IPS-15b (cell line): ENCODE results near the gene RGS17.

Source experiments
- H3K27me3 ChIP-seq: one replicate; pipeline ENCODE4 v1.6.1; 2013; ENCODE audit warnings: low read length; ENCODE audit not compliant: control insufficient read depth, insufficient read depth
- H3K36me3 ChIP-seq: one replicate; pipeline ENCODE4 v1.6.1; 2013; ENCODE audit warnings: low read length; ENCODE audit not compliant: control insufficient read depth, insufficient read depth
- H3K4me1 ChIP-seq: one replicate; pipeline ENCODE4 v1.6.1; 2013; ENCODE audit warnings: mild to moderate bottlenecking, low read length; ENCODE audit not compliant: control insufficient read depth, insufficient read depth
- H3K4me3 ChIP-seq: one replicate; pipeline ENCODE4 v1.5.1; 2013; ENCODE audit warnings: low read depth, low read length
- H3K9ac ChIP-seq: one replicate; pipeline ENCODE4 v1.6.1; 2013; ENCODE audit warnings: low read depth, mild to moderate bottlenecking, low read length
- H3K9me3 ChIP-seq: one replicate; pipeline ENCODE4 v1.6.1; 2013; ENCODE audit warnings: mild to moderate bottlenecking, low read length; ENCODE audit not compliant: control insufficient read depth, insufficient read depth

Gene RGS17

GRCh38 chr6:153096031-153096430, 35.1 kb downstream of the RGS17 start:
- H3K9ac ChIP-seq: no peak overlapping the region
- H3K4me1 ChIP-seq: no peaks in the 10 kb centered on the region
- no peak overlapping the region for H3K4me3 ChIP-seq
- no peaks in the 10 kb centered on the region for H3K36me3 ChIP-seq
- no peaks in the 10 kb centered on the region for H3K27me3 ChIP-seq
- H3K9me3 ChIP-seq: no peaks in the 10 kb centered on the region

- Histone ChIP-seq H3K9ac (no peak overlapping the region), H3K36me3 (no peaks in the 10 kb centered on the region), H3K9me3 (no peaks in the 10 kb centered on the region), H3K4me1 (no peaks in the 10 kb centered on the region), H3K4me3 (no peak overlapping the region), H3K27me3 (no peaks in the 10 kb centered on the region)
These were observed 38.7 kb downstream of the RGS17 start for GRCh38 chr6:153092082-153093013.

GRCh38 chr6:153090241-153090930, 40.7 kb downstream of the RGS17 start:
- Histone ChIP-seq H3K9me3 (no peaks in the 10 kb centered on the region), H3K36me3 (no peaks in the 10 kb centered on the region), H3K4me3 (no peak overlapping the region), H3K4me1 (no peaks in the 10 kb centered on the region), H3K27me3 (no peaks in the 10 kb centered on the region), H3K9ac (no peak overlapping the region)

GRCh38 chr6:153088796-153089195, 42.3 kb downstream of the RGS17 start:
- Histone ChIP-seq H3K4me1 (no peaks in the 10 kb centered on the region), H3K36me3 (no peaks in the 10 kb centered on the region), H3K27me3 (no peaks in the 10 kb centered on the region), H3K9me3 (no peaks in the 10 kb centered on the region), H3K4me3 (no peak overlapping the region), H3K9ac (no peak overlapping the region)

- Histone ChIP-seq H3K4me1 (no peaks in the 10 kb centered on the region), H3K36me3 (no peaks in the 10 kb centered on the region), H3K27me3 (no peaks in the 10 kb centered on the region), H3K4me3 (no peak overlapping the region), H3K9me3 (no peaks in the 10 kb centered on the region), H3K9ac (no peak overlapping the region)
These were observed 43.6 kb downstream of the RGS17 start for GRCh38 chr6:153087436-153087835.

- H3K9ac ChIP-seq: no peak overlapping the region
- H3K4me3 ChIP-seq: no peak overlapping the region
- no peaks in the 10 kb centered on the region for H3K36me3 ChIP-seq
- H3K27me3 ChIP-seq: no peaks in the 10 kb centered on the region
- no peaks in the 10 kb centered on the region for H3K4me1 ChIP-seq
- H3K9me3 ChIP-seq: no peaks in the 10 kb centered on the region
These were observed 44.7 kb downstream of the RGS17 start for GRCh38 chr6:153086225-153086990.

- H3K9ac ChIP-seq: no peak overlapping the region
- H3K27me3 ChIP-seq: no peaks in the 10 kb centered on the region
- no peak overlapping the region for H3K4me3 ChIP-seq
- no peaks in the 10 kb centered on the region for H3K36me3 ChIP-seq
- H3K9me3 ChIP-seq: no peaks in the 10 kb centered on the region
- H3K4me1 ChIP-seq: no peaks in the 10 kb centered on the region
These were observed 45.8 kb downstream of the RGS17 start for GRCh38 chr6:153085239-153085638.

GRCh38 chr6:153084393-153084792, 46.7 kb downstream of the RGS17 start:
- Histone ChIP-seq H3K36me3 (no peaks in the 10 kb centered on the region), H3K27me3 (no peaks in the 10 kb centered on the region), H3K4me1 (no peaks in the 10 kb centered on the region), H3K9ac (no peak overlapping the region), H3K9me3 (no peaks in the 10 kb centered on the region), H3K4me3 (no peak overlapping the region)

GRCh38 chr6:153083869-153084268, 47.2 kb downstream of the RGS17 start:
- no peaks in the 10 kb centered on the region for H3K36me3 ChIP-seq
- H3K9ac ChIP-seq: no peak overlapping the region
- no peaks in the 10 kb centered on the region for H3K9me3 ChIP-seq
- no peak overlapping the region for H3K4me3 ChIP-seq
- no peaks in the 10 kb centered on the region for H3K27me3 ChIP-seq
- no peaks in the 10 kb centered on the region for H3K4me1 ChIP-seq

GRCh38 chr6:153081914-153082313, 49.2 kb downstream of the RGS17 start:
- no peaks in the 10 kb centered on the region for H3K36me3 ChIP-seq
- no peak overlapping the region for H3K4me3 ChIP-seq
- H3K4me1 ChIP-seq: no peaks in the 10 kb centered on the region
- no peak overlapping the region for H3K9ac ChIP-seq
- H3K9me3 ChIP-seq: no peaks in the 10 kb centered on the region
- H3K27me3 ChIP-seq: no peaks in the 10 kb centered on the region

- Histone ChIP-seq H3K27me3 (no peaks in the 10 kb centered on the region), H3K36me3 (no peaks in the 10 kb centered on the region), H3K4me3 (no peak overlapping the region), H3K4me1 (no peaks in the 10 kb centered on the region), H3K9me3 (no peaks in the 10 kb centered on the region), H3K9ac (no peak overlapping the region)
These were observed 54.7 kb downstream of the RGS17 start for GRCh38 chr6:153076431-153076830.
